Hepatic stellate cell (primary cell): ENCODE results near the gene THBS1.

Experiments
- DNase-seq: peaks from one replicate; pipeline ENCODE4 v3.0.0; 2011; ENCODE audit warnings: low spot score

Gene THBS1

GRCh38 chr15:39574427-39574826, 6.5 kb upstream of the THBS1 start:
- DNase-seq, result no peak

DNA sequence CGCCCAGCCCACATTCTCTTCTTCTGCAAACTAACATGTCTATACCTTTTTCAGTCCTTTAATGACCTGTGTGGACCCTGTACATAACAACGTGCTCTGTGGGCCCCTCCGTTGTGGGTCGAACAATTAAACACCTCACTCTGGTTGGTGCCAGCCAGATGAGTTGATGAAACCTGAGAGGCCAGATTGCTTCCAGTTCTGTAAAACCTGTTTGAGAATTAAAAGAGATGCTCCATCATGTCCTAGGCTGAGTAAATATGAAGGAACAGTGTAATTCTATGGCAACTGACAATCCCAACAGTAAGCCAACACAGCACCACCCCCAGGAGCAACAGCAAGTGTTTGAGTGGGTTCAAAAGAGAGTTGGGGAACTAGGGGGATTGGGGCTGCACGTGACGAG, 5.7 kb upstream of the THBS1 start:
- DNase-seq, result no peak

GRCh38 chr15:39578851-39579486, 1.9 kb upstream of the THBS1 start:
- DNase-seq, result no peak

DNA sequence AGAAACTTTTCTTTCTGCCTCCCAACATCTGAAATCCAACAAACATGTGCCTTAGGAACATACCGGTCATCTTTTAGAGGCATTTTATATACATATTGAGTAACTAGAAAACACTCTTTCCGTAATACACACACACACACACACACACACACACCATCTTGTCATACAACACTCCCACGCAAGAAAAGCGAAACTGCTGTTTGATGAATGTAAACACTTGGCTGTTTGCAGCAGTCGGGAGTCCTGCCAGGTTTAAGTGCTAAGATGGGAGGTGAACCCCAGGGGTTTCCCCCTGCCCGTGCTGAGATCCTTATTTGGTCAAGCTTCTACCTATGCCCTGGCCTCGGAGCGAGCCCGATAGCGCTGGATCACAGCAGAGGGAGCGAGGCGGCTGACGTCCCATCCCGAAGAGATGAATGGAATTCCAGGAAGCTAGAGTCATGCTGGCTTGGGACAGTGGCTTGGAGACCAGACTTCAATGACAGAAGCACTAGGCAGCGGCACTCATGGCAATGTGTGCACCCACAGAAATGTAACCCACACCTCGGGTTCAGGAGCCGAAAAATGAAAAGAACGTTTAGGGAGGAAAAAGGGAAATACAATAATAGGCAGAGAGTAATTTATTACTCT, 1.3 kb upstream of the THBS1 start:
- DNase-seq, result peak; percentile 72

DNA sequence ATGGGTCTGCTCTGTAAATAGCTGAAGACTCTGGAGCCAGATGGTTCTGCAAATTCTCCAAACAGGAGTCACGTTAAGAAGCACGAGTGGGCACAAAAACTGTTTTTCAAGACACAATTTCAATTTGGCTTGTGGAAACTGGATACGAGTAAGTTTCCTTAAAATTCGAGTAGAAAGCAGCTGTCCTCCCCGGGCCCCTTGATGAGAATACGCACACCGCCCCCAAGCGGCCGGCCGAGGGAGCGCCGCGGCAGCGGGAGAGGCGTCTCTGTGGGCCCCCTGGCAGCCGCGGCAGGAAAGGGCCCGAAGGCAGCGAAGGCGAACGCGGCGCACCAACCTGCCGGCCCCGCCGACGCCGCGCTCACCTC, 778 bp upstream of the THBS1 start:
- peak; percentile 76 for DNase-seq

DNA sequence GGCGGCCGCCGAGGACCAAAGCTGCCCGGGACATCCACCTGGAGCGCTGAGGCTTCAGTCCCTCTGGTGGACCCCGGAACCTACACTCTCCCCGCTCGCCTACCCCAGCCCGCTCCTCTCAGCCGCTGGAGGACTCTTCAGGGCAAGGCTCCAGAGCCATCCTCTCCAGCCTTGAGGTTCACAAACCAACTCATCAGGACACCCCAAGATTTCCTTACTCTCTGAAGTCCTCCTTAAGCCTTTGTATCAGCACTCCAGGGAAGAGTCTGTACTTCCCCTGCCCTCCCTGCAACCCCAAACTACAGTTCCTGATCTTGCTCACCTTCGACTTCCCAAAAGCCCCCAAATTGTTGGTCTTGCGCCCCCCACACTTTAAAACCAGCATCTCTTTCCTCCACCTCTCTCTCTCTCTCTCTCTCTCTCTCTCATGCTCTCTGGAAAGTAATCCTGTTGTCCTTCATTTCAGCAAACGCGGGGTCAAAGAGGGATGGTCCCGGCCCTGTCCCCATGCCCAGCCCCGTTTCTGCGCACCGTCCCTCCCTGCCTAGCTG, 438 bp downstream of the THBS1 start:
- DNase-seq, result no peak

DNA sequence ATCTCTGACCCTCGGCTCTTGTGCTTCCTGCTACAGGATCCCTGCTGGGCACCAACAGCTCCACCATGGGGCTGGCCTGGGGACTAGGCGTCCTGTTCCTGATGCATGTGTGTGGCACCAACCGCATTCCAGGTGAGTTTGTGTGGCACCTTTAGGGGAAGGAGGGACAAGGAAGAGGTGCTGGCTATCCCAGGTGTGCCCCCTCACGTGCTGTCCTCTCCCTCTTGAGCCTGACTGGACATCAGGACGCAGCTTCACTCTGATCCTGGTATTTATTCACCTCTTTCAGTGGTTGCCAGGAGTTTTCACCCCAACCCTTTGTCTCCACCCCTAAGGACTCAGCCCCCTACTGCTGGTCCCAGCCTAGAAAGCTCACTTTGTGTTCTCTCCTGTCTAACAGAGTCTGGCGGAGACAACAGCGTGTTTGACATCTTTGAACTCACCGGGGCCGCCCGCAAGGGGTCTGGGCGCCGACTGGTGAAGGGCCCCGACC, 960 bp downstream of the THBS1 start:
- DNase-seq, result no peak

DNA sequence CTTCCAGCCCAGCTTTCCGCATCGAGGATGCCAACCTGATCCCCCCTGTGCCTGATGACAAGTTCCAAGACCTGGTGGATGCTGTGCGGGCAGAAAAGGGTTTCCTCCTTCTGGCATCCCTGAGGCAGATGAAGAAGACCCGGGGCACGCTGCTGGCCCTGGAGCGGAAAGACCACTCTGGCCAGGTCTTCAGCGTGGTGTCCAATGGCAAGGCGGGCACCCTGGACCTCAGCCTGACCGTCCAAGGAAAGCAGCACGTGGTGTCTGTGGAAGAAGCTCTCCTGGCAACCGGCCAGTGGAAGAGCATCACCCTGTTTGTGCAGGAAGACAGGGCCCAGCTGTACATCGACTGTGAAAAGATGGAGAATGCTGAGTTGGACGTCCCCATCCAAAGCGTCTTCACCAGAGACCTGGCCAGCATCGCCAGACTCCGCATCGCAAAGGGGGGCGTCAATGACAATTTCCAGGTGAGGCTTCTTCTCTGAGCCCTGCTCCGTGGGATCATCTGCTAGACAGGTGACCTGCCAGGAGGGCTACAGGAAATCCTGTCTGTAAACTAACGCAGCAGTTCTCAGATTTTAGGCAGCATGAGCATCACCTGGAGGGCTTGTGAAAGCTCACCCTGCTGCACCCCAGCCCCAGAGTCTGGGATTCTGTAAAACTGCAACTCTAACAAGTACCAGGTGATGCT, 1.6 kb downstream of the THBS1 start:
- no peak for DNase-seq

DNA sequence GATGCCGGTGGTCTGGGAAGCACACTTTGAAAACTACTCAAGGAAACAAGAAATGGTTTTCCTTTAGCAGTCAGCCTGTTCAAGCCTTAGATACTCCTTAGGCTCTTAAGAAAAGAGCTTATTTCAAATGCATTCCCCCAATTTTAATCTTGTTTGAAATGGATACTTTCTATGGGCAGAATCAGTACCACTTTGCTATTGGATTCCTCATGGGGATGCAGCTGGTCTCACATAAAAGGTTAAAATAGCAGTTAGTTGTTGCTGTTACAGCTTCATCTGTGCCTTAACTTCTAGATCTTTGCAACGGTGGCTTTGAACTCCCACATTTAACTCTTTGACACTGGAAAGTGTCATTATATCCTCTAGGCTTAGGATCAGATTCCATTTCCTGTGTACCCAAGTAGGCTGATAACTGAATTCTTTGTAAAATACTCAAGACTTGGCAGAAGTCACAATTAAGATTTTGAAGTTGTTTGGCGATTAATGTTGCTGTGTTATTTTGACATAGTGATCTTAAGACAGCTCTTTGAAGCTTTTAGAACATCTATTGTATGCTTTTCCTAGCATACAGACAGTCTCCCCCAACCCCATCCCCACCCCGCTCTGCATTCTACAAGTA, 2.2 kb downstream of the THBS1 start:
- DNase-seq, result no peak

- DNase-seq, result no peak
Measured at GRCh38 chr15:39583596-39584265, 2.9 kb downstream of the THBS1 start.

GRCh38 chr15:39584266-39584659, 3.4 kb downstream of the THBS1 start:
- no peak for DNase-seq

- DNase-seq, result no peak
Measured at GRCh38 chr15:39584662-39585388, 3.9 kb downstream of the THBS1 start.

GRCh38 chr15:39585389-39585841, 4.5 kb downstream of the THBS1 start:
- no peak for DNase-seq

DNA sequence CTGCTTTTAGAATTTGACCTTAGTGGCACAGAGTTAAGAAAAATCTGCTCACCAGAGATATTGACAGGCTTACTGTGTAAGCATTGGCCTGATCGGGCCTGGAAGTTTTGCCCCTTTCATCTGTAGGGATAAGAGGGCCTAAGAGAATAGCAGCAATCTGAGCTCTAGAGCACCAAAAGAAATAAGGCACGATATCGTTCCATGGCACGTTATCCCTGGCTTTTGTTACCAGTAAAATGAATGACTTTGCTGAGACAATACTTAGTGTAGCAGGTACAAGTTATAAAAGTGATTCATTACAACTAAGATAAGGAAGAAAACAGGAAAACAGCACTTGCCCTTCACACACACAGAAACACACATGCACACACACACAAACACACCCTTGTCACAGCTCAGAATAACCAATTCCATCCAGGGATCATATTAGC, 5.0 kb downstream of the THBS1 start:
- no peak for DNase-seq

GRCh38 chr15:39586387-39587095, 5.7 kb downstream of the THBS1 start:
- DNase-seq, result no peak

DNA sequence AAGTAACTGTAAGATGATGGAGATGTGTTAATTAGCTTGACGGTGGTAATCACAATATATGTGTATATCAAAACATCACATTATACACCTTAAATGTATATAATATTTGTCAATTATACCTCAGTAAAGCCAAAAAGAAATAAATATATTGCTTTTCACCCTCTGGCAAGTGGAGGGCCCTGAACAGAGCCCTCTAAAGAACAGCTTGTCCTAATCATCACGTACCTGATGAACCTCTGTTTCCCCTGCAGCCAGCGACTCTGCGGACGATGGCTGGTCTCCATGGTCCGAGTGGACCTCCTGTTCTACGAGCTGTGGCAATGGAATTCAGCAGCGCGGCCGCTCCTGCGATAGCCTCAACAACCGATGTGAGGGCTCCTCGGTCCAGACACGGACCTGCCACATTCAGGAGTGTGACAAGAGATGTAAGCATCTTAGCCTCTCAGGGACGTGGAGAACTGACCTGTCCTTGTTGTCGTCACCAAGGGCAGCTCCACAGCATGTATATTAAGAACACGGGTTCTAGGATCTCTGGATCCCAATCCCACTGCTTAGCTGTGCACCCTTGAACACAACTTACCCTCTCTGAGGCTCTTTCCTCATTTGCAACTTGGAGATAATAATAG, 6.3 kb downstream of the THBS1 start:
- DNase-seq, result no peak

DNA sequence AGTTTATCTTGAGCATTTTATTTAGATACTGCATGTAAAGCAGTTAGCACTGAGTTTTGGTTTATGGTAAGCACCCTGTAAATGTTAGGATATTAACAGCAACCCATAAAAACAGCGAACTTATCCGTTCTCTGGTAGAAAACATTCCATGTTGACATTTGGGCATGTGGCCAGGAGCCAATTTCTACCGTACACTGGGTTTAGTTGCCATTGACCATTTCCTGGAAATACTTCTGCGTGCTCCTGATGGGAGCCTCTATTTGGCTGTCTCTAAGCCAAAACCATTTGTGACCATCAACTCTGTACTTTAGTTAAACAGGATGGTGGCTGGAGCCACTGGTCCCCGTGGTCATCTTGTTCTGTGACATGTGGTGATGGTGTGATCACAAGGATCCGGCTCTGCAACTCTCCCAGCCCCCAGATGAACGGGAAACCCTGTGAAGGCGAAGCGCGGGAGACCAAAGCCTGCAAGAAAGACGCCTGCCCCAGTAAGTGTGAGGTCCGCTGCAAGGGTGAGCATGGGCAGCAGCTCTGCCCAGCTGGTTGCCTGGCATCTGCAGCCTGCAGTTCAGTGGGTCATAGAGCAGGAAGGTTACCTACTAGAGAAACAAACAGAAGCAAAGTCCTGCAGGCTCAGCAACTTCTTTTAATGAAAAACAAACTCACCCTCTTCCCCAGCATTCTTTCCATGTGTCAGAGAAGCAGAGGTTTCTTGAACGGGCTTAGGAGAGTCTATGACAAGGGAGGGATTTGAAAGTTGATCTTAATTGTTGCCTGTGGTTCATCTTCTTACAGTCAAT, 7.1 kb downstream of the THBS1 start:
- no peak for DNase-seq

- DNase-seq, result no peak
Measured at GRCh38 chr15:39588531-39589192, 7.8 kb downstream of the THBS1 start.
